GM12878 (cell line): Measurements from ENCODE around the gene WDFY1. TPM values are rescaled to one million over a fixed set of nuclear protein-coding genes. Genes with fewer than 3 reads are reported as not detected.

ENCODE experiments used
- ATAC-seq: fragments of 200-7000 bp; cut with Tn5 transposase; 3 replicates; pipeline ENCODE4 v1.9.1; 2020; ENCODE audit warnings: mild to moderate bottlenecking, moderate library complexity
- BruUV-seq: library from RNA; stranded (reverse); fragments of 400-500 nt; replicated peaks from 2 replicates; lab custom pipeline; 2021; lab: Mats Ljungman, UMichigan
- CTCF ChIA-PET: fragments of 300-600 bp; sonication (Branson Sonifier 250); formaldehyde crosslinking; extraction: SDS; loops from one replicate; lab custom pipeline; 2021; ENCODE audit warnings: inconsistent platforms; lab: Yijun Ruan, JAX
- POLR2A ChIA-PET: fragments of 350-600 bp; formaldehyde crosslinking; extraction: SDS; loops from one replicate; lab custom pipeline; 2021; ENCODE audit warnings: inconsistent platforms; lab: Charles Lee
- RAD21 ChIA-PET: fragments of 300-600 bp; sonication (Branson Sonifier 250); formaldehyde crosslinking; loops from one replicate; lab custom pipeline; 2023; ENCODE audit warnings: antibody characterized with exemption; ENCODE audit not compliant: unreplicated experiment; lab: Charles Lee
- SMC1A ChIA-PET: fragments of 300-600 bp; sonication (Branson Sonifier 250); formaldehyde crosslinking; loops from one replicate; lab custom pipeline; 2023; ENCODE audit not compliant: unreplicated experiment, uncharacterized antibody; lab: Charles Lee
- DNase-seq: peaks from one replicate; pipeline ENCODE4 v3.0.0-alpha.2; 2011; ENCODE audit warnings: low read depth, low spot score
- FAIRE-seq: peaks from 3 replicates; lab custom pipeline; 2011; peaks lifted over from hg19 to GRCh38; lab: Jason Lieb, UNC
- H2AFZ ChIP-seq: 2 replicates; pipeline ENCODE4 v1.6.0; 2011; ENCODE audit warnings: low read depth, low read length, control low read depth; ENCODE audit not compliant: control insufficient read depth
- H3K27ac ChIP-seq: 2 replicates; pipeline ENCODE4 v1.5.1; 2011; ENCODE audit warnings: control low read depth; ENCODE audit not compliant: control insufficient read depth, insufficient read depth
- H3K27me3 ChIP-seq, 2 experiments: replicated peaks in 1 of 2; 2 replicates each; pipeline versions ENCODE4 v1.6.0 to v1.6.1; 2011; ENCODE audit warnings: low read length in 1 of 2; ENCODE audit not compliant: control insufficient read depth in 2 of 2, insufficient read depth in 2 of 2
- H3K36me3 ChIP-seq, 2 experiments: 2 replicates each; pipeline ENCODE4 v1.5.1; 2011; ENCODE audit warnings: low read length in 1 of 2; ENCODE audit not compliant: control insufficient read depth in 2 of 2, insufficient read depth in 2 of 2
- H3K4me1 ChIP-seq: 2 replicates; pipeline ENCODE4 v1.6.1; 2011; ENCODE audit warnings: mild to moderate bottlenecking, low read length, moderate library complexity, mixed read lengths; ENCODE audit not compliant: control insufficient read depth, insufficient read depth
- H3K4me2 ChIP-seq: 2 replicates; pipeline ENCODE4 v1.6.0; 2011; ENCODE audit warnings: control low read depth; ENCODE audit not compliant: control insufficient read depth, insufficient read depth
- H3K4me3 ChIP-seq: fragments of 200-600 bp; sonication (generic); 2 replicates; pipeline ENCODE4 v1.5.1; 2016
- H3K79me2 ChIP-seq: 2 replicates; pipeline ENCODE4 v1.6.0; 2011; ENCODE audit warnings: low read length; ENCODE audit not compliant: control insufficient read depth, insufficient read depth
- H3K9ac ChIP-seq: 2 replicates; pipeline ENCODE4 v1.8.0; 2011; ENCODE audit warnings: low read length, control low read depth, mixed read lengths; ENCODE audit not compliant: control insufficient read depth, insufficient read depth
- H3K9me3 ChIP-seq: replicated peaks from 3 replicates; pipeline ENCODE4 v1.5.1; 2011; ENCODE audit warnings: mild to moderate bottlenecking, low read length; ENCODE audit not compliant: control insufficient read depth, insufficient read depth
- H4K20me1 ChIP-seq: 2 replicates; pipeline ENCODE4 v1.6.0; 2011; ENCODE audit not compliant: control insufficient read depth, insufficient read depth
- HDAC2 ChIP-seq: fragments of 200-600 bp; sonication (generic); IDR thresholded peaks from 2 replicates; pipeline ENCODE4 v1.6.1; 2017
- ZBTB11 ChIP-seq: fragments of 450-650 bp; formaldehyde crosslinking; IDR thresholded peaks from 2 replicates; pipeline ENCODE4 v1.5.0; 2022; ENCODE audit warnings: mild to moderate bottlenecking, missing genetic modification characterization
- ZNF384 ChIP-seq: IDR thresholded peaks from 2 replicates; pipeline ENCODE4 v1.6.1; 2012; ENCODE audit warnings: low read depth, mild to moderate bottlenecking, low read length, improper control_type of control experiment, borderline replicate concordance
- WGBS: methylation state at CpG from one replicate; pipeline ENCODE4 v1.1.6; 2016; ENCODE audit warnings: low lambda C conversion rate; ENCODE audit not compliant: insufficient replicate concordance, insufficient coverage; ENCODE audit errors: missing lambda C conversion rate; 5-methylcytosine and 5-hydroxymethylcytosine counted together
- in situ Hi-C: fragments of 300-500 bp; cut with MboI; formaldehyde crosslinking; loops from 9 replicates; pipeline ENCODE4 v1.14.3; 2018; ENCODE audit warnings: mixed read lengths
- intact Hi-C: fragments of 100-400 bp; cut with micrococcal nuclease; formaldehyde crosslinking; loops from one replicate; pipeline ENCODE4 v1.14.2; 2022; ENCODE audit not compliant: unreplicated experiment
- polyA plus RNA-seq, 11 experiments: library from polyadenylated mRNA; depleted of rRNA in 4 of 11; unstranded in 6 of 11; stranded (reverse) in 5 of 11; fragments of >200 nt; fragmentation: Nextera tagmentation in 4 of 11; fragmentation: Illumina TruSeq in 1 of 11; extraction: Ambion mirVana in 4 of 11; extraction: Trizol in 1 of 11; gene quantifications; 1 replicate in 1 of 11; 2 replicates in 10 of 11; pipeline versions ENCODE4 v1.2.1 to v1.2.3, GENCODE V29; 2011 to 2016; ENCODE audit warnings: inconsistent platforms in 2 of 11, missing spikeins in 2 of 11, low read depth in 1 of 11
- total RNA-seq, 4 experiments: library from RNA; depleted of rRNA in 3 of 4; stranded (reverse); fragments of >200 nt in 3 of 4; fragmentation: Illumina TruSeq in 1 of 4; extraction: Trizol in 1 of 4; gene quantifications; 2 replicates each; pipeline versions ENCODE4 v1.2.1 to v1.2.3, GENCODE V29; 2013 to 2021

The WDFY1 gene
- total and polyA plus RNA-seq, 10 of the 15 experiments (the other 5 are each of a cell fraction or from before 2014, with no cell fraction given), result 2.9 to 28.1 (median 13.1) TPM

GRCh38 chr2:223863491-223863890, 81.6 kb downstream of the WDFY1 start:
- H2AFZ ChIP-seq, result no peak overlapping the region
- no TSS peak for BruUV-seq
- ChIA-PET RAD21 (no interaction called here), SMC1A (interaction anchor here (1.4 kb wide), 1 partner anchor 87 kb away, joined by 3 read pairs; no protein-coding TSS in a partner anchor), CTCF (interaction anchor here (0.6 to 0.9 kb wide), 3 partner anchors 12 to 109 kb away, joined by 3 to 5 read pairs (median 4); no protein-coding TSS in a partner anchor), POLR2A (interaction anchor here (0.7 kb wide), 1 partner anchor 32 kb away, joined by 3 read pairs; no protein-coding TSS in a partner anchor)
- no peaks in the 10 kb centered on the region for H3K27me3 ChIP-seq
- DNase-seq, result no peak
- no peak for FAIRE-seq
- in situ Hi-C loops, result no loop called here
- no peaks in the 10 kb centered on the region; the same call in none of the 2 replicates for H3K4me1 ChIP-seq
- 43% methylated on average over 2 of the region's 2 CpGs for WGBS
- H3K4me2 ChIP-seq, result no peak overlapping the region
- no peak for ATAC-seq
- H3K79me2 ChIP-seq, result no peaks in the 10 kb centered on the region
- TF ChIP-seq ZBTB11 (CRISPR knock-in tag) (no peak), HDAC2 (no peak), ZNF384 (no peak)
- TF ChIP-seq, all 136 proteins: peak for 0
- Histone ChIP-seq H3K4me3 (no peak overlapping the region), H3K36me3 (no peaks in the 10 kb centered on the region), H3K9me3 (no peaks in the 10 kb centered on the region), H3K9ac (no peak overlapping the region), H4K20me1 (no peaks in the 10 kb centered on the region), H3K27ac (no peak overlapping the region)
- intact Hi-C loops, result no loop called here
